T-cell (primary cell): ENCODE results near the gene EGLN2. TPM values are rescaled to one million over a fixed set of nuclear protein-coding genes. Genes with fewer than 3 reads are reported as not detected.
"Not testable (repeated sequence)": the region's sequence is repeated elsewhere in the genome, so short reads cannot be mapped to it uniquely, and the experiment has no call there.

Experiments
- ATAC-seq, 4 experiments: fragments of 200-7000 bp in 3 of 4; fragments of 150-1000 bp in 1 of 4; cut with Tn5 transposase; replicated peaks in 1 of 4; 1 replicate in 3 of 4; 2 replicates in 1 of 4; pipeline ENCODE4 v1.10.0; 2021; ENCODE audit warnings: moderate library complexity in 3 of 4, mild to moderate bottlenecking in 2 of 4, moderate number of reproducible peaks in 1 of 4
- CTCF ChIA-PET, 2 donors: fragments of 300-600 bp; sonication (Branson Sonifier 250); formaldehyde crosslinking; loops; one replicate each; lab custom pipeline; 2022; ENCODE audit warnings: antibody characterized with exemption in 2 of 2; lab: Charles Lee
- POLR2A ChIA-PET, 2 donors: fragments of 300-600 bp; sonication (Branson Sonifier 250); formaldehyde crosslinking; loops; one replicate each; lab custom pipeline; 2022; ENCODE audit warnings: antibody characterized with exemption in 2 of 2; lab: Charles Lee
- DNase-seq, 35 experiments: peaks; one replicate each; pipeline versions ENCODE4 v3.0.0 to v3.0.0-alpha.2; 2013 to 2023
- H3K27ac ChIP-seq: one replicate; pipeline ENCODE4 v1.5.1; 2013; ENCODE audit warnings: low read length
- H3K27me3 ChIP-seq, 2 experiments: replicated peaks in 1 of 2; 1 replicate in 1 of 2; 2 replicates in 1 of 2; pipeline versions ENCODE4 v1.6.1 to v1.7.0; 2013; ENCODE audit warnings: low read length in 1 of 2, mixed read lengths in 1 of 2; ENCODE audit not compliant: control insufficient read depth in 2 of 2, insufficient read depth in 2 of 2; ENCODE audit errors: extremely low read depth in 1 of 2
- H3K36me3 ChIP-seq, 2 donors: 1 replicate in 1 of 2; 2 replicates in 1 of 2; pipeline versions ENCODE4 v1.6.1 to v1.7.0; 2013; ENCODE audit warnings: low read length in 1 of 2; ENCODE audit not compliant: control insufficient read depth in 2 of 2, insufficient read depth in 1 of 2; ENCODE audit errors: extremely low read depth in 1 of 2
- H3K4me1 ChIP-seq, 2 experiments: 1 replicate in 1 of 2; 2 replicates in 1 of 2; pipeline versions ENCODE4 v1.6.1 to v1.7.0; 2013; ENCODE audit warnings: low read length in 2 of 2, mixed read lengths in 1 of 2; ENCODE audit not compliant: insufficient read depth in 2 of 2, control insufficient read depth in 1 of 2; ENCODE audit errors: extremely low read depth in 1 of 2
- H3K4me3 ChIP-seq, 2 donors: 1 replicate in 1 of 2; 2 replicates in 1 of 2; pipeline versions ENCODE4 v1.5.1 to v1.7.0; 2013; ENCODE audit warnings: mild to moderate bottlenecking in 2 of 2, low read length in 1 of 2, moderate library complexity in 1 of 2; ENCODE audit not compliant: control insufficient read depth in 1 of 2; ENCODE audit errors: extremely low read depth in 1 of 2
- H3K9me3 ChIP-seq: 2 replicates; pipeline ENCODE4 v1.7.0; 2013
- H3K27ac Mint-ChIP-seq, 2 donors: one replicate each; pipeline ENCODE4 v1.8.0; 2020 to 2021; ENCODE audit warnings: mild to moderate bottlenecking in 2 of 2, mixed read lengths in 2 of 2
- H3K27me3 Mint-ChIP-seq, 2 donors: one replicate each; pipeline ENCODE4 v1.8.0; 2021 to 2022; ENCODE audit warnings: mixed read lengths in 2 of 2
- H3K36me3 Mint-ChIP-seq: one replicate; pipeline ENCODE4 v1.8.0; 2021; ENCODE audit warnings: mixed read lengths
- H3K4me1 Mint-ChIP-seq, 3 donors: one replicate each; pipeline ENCODE4 v1.8.0; 2020 to 2022; ENCODE audit warnings: mixed read lengths in 3 of 3, mild to moderate bottlenecking in 1 of 3
- H3K4me3 Mint-ChIP-seq, 3 donors: one replicate each; pipeline ENCODE4 v1.8.0; 2020 to 2022; ENCODE audit warnings: mild to moderate bottlenecking in 3 of 3, mixed read lengths in 3 of 3, moderate library complexity in 3 of 3
- H3K9me3 Mint-ChIP-seq, 3 donors: one replicate each; pipeline ENCODE4 v1.8.0; 2020 to 2022; ENCODE audit warnings: mixed read lengths in 3 of 3
- WGBS: methylation state at CpG from one replicate; pipeline ENCODE4 v1.1.5; 2013; ENCODE audit warnings: missing lambda C conversion rate; ENCODE audit not compliant: insufficient coverage; 5-methylcytosine and 5-hydroxymethylcytosine counted together
- total RNA-seq, 35 experiments: library from RNA in 6 of 35; stranded (reverse) in 6 of 35; fragments of 120-200 nt in 1 of 35; gene quantifications; one replicate each; pipeline versions ENCODE4 v1.2.1 to v1.2.4 and lab custom pipeline; 2013 to 2026

EGLN2 gene
- total RNA-seq, 5 donors from 2014 or later (not counting 1 experiment from before 2014, with no cell fraction given) = 150 to 234 (median 224) TPM

DNA sequence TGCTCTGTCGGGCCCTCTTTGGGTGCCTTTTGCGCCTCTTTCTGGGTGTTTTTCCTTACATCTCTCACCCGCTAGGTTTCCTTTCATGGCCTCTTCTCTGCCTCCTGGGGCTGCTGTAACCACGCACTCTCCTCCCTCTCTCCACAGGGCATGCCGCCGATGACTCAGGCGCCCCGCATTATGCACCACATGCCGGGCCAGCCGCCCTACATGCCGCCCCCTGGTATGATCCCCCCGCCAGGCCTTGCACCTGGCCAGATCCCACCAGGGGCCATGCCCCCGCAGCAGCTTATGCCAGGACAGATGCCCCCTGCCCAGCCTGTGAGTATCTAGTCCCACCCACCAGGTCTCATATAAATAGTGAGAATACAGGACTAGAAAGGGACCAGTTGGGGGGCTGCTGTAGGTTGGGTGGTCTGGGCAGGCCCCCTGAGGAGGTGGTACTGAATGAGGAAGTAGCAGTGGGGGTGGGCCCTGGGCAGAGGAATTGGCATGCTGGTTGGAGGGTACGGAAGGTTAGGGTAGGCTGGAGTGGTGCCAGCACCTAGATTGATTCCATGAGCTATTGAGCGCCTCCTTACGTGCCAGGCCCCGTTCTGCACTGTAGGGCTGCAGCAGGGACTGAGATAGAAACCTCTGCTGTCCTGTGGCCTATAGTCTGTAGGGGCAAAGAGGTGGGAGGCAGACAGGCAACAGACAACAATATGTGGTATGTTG lies 36.1 kb upstream of the EGLN2 start:
- POLR2A ChIA-PET = interaction anchor here in 1 of 2 donors (0.5 kb wide), 1 partner anchor 30 kb away, joined by 5 read pairs; no protein-coding TSS in a partner anchor
- Mint-ChIP-seq H3K27ac (peak overlapping the region; percentile 48 to 55), H3K27me3 (no peaks in the 10 kb centered on the region), H3K9me3 (no peaks in the 10 kb centered on the region), H3K36me3 (peaks cover 62% of the 10 kb centered on the region), H3K4me3 (peak overlapping the region in 1 of 3 donors; percentile 25), H3K4me1 (peaks cover 37 to 55% (median 40%) of the 10 kb centered on the region in 3 donors)
- Histone ChIP-seq H3K4me3 (no peak overlapping the region), H3K36me3 (peaks cover 26 to 79% of the 10 kb centered on the region in 2 donors), H3K9me3 (no peaks in the 10 kb centered on the region), H3K27ac (peak overlapping the region; percentile 20), H3K4me1 (peaks cover 6 to 54% of the 10 kb centered on the region in 2 experiments), H3K27me3 (no peaks in the 10 kb centered on the region)
- ATAC-seq = no peak
- no peak for DNase-seq
- 71% methylated on average over 10 of the region's 17 CpGs for WGBS
- CTCF ChIA-PET = no interaction called here

DNA sequence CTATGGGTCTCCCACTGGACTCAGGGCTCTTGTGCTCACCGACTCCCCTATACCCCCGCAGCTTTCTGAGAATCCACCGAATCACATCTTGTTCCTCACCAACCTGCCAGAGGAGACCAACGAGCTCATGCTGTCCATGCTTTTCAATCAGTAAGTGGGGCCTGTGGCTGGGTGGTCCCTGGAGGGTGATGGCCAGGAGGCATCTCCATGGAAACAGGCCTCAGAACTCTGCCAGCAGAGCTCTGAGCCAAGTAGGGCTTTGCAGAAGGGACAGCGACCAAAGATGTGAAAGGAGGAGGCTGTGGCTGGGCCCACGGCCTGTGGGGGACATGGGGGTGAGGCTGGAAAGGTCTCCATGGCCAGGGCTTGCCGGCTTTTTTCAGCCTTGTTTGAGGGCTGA lies 35.5 kb upstream of the EGLN2 start:
- 95% methylated on average over 4 of the region's 7 CpGs for WGBS
- peaks cover 33 to 55% (median 35%) of the 10 kb centered on the region in 3 donors for H3K4me1 Mint-ChIP-seq
- Histone ChIP-seq H3K9me3 (no peaks in the 10 kb centered on the region), H3K27ac (no peak overlapping the region), H3K4me3 (no peak overlapping the region), H3K36me3 (peaks cover 23 to 74% of the 10 kb centered on the region in 2 donors), H3K27me3 (no peaks in the 10 kb centered on the region), H3K4me1 (peaks cover 6 to 54% of the 10 kb centered on the region in 2 experiments)
- CTCF ChIA-PET = no interaction called here
- POLR2A ChIA-PET = no interaction called here
- no peaks in the 10 kb centered on the region for H3K9me3 Mint-ChIP-seq
- H3K4me3 Mint-ChIP-seq = no peak overlapping the region
- peak overlapping the region; percentile 21 to 34 for H3K27ac Mint-ChIP-seq
- H3K27me3 Mint-ChIP-seq = no peaks in the 10 kb centered on the region
- no peak for ATAC-seq
- DNase-seq = no peak
- peaks cover 58% of the 10 kb centered on the region for H3K36me3 Mint-ChIP-seq

DNA sequence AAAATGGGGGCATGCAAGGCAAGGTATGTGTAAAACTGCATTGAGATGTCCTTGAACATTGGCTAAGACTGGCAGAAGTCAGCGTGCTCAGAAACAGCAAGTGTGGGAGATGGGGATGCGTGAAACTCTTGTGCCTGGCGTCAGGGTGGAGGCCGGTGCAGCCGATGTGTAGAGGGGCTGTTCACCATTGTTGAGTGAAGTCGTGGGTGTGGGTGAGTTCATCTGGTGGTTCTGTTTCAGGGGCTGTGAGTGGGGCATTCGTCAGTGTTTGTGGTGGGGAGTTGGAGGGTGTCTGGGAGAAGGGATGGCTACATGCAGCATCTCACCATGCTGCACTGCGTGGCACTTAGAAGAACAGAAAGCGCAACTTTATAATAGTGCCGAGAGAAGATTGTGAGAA lies 35.0 kb upstream of the EGLN2 start:
- Histone ChIP-seq H3K36me3 (peaks cover 22 to 70% of the 10 kb centered on the region in 2 donors), H3K4me1 (peaks cover 6 to 54% of the 10 kb centered on the region in 2 experiments), H3K9me3 (no peaks in the 10 kb centered on the region), H3K27ac (no peak overlapping the region), H3K27me3 (no peaks in the 10 kb centered on the region), H3K4me3 (no peak overlapping the region)
- no peaks in the 10 kb centered on the region for H3K9me3 Mint-ChIP-seq
- no peak overlapping the region for H3K4me3 Mint-ChIP-seq
- H3K4me1 Mint-ChIP-seq = peaks cover 33 to 55% (median 37%) of the 10 kb centered on the region in 3 donors
- DNase-seq = no peak
- no peaks in the 10 kb centered on the region for H3K27me3 Mint-ChIP-seq
- ChIA-PET POLR2A (no interaction called here), CTCF (no interaction called here)
- no peak for ATAC-seq
- H3K27ac Mint-ChIP-seq = peak overlapping the region; percentile 21 to 42
- peaks cover 58% of the 10 kb centered on the region for H3K36me3 Mint-ChIP-seq
- WGBS = 71% methylated on average over 6 of the region's 10 CpGs

- not testable (repeated sequence) for ATAC-seq, H3K27me3 ChIP-seq, H3K4me3 ChIP-seq, H3K27ac ChIP-seq, H3K9me3 Mint-ChIP-seq, H3K27ac Mint-ChIP-seq, DNase-seq, H3K4me3 Mint-ChIP-seq, H3K9me3 ChIP-seq, H3K27me3 Mint-ChIP-seq
- POLR2A ChIA-PET = interaction anchor here in 1 of 2 donors (0.7 kb wide), 1 partner anchor 68 kb away, joined by 4 read pairs; no protein-coding TSS in a partner anchor
- peaks cover 6 to 60% of the 10 kb centered on the region in 2 experiments for H3K4me1 ChIP-seq
- H3K36me3 ChIP-seq = peaks cover 19 to 47% of the 10 kb centered on the region in 2 donors
- 98% methylated on average over 9 of the region's 13 CpGs for WGBS
- CTCF ChIA-PET = interaction anchor here in 1 of 2 donors (0.8 kb wide), 1 partner anchor 11 kb away, joined by 3 read pairs; no protein-coding TSS in a partner anchor
- Mint-ChIP-seq H3K4me1 (peaks cover 42 to 51% (median 50%) of the 10 kb centered on the region in 3 donors), H3K36me3 (peaks cover 58% of the 10 kb centered on the region)
Measured at GRCh38 chr19:40766385-40766784, 32.6 kb upstream of the EGLN2 start.

GRCh38 chr19:40768869-40769268 lies 30.1 kb upstream of the EGLN2 start:
- peaks cover 3 to 25% of the 10 kb centered on the region in 2 donors for H3K36me3 ChIP-seq
- H3K4me3 Mint-ChIP-seq = no peak overlapping the region
- H3K36me3 Mint-ChIP-seq = peaks cover 35% of the 10 kb centered on the region
- H3K27ac Mint-ChIP-seq = peak overlapping the region in 1 of 2 donors; percentile 19
- peaks cover 31 to 36% (median 34%) of the 10 kb centered on the region in 3 donors for H3K4me1 Mint-ChIP-seq
- CTCF ChIA-PET = interaction anchor here in 1 of 2 donors (0.6 kb wide), 1 partner anchor 360 kb away, joined by 3 read pairs; no protein-coding TSS in a partner anchor
- no peak for DNase-seq
- H3K9me3 ChIP-seq = no peaks in the 10 kb centered on the region
- no peaks in the 10 kb centered on the region for H3K27me3 Mint-ChIP-seq
- 80% methylated on average over 1 of the region's 5 CpGs for WGBS
- H3K27me3 ChIP-seq = no peaks in the 10 kb centered on the region
- H3K9me3 Mint-ChIP-seq = peaks cover 0 to 3% (median 0%) of the 10 kb centered on the region in 3 donors
- POLR2A ChIA-PET = no interaction called here
- no peak overlapping the region for H3K27ac ChIP-seq
- H3K4me1 ChIP-seq = peaks cover 6 to 35% of the 10 kb centered on the region in 2 experiments
- no peak overlapping the region for H3K4me3 ChIP-seq
- ATAC-seq = no peak

GRCh38 chr19:40771101-40771862 lies 27.7 kb upstream of the EGLN2 start:
- H3K36me3 ChIP-seq, H3K4me3 ChIP-seq, H3K27me3 Mint-ChIP-seq, H3K9me3 ChIP-seq, H3K27ac ChIP-seq, POLR2A ChIA-PET, H3K9me3 Mint-ChIP-seq, H3K27me3 ChIP-seq, H3K4me3 Mint-ChIP-seq: not testable (repeated sequence)
- CTCF ChIA-PET = interaction anchor here in 1 of 2 donors (0.9 kb wide), 1 partner anchor 17 kb away, joined by 3 read pairs; no protein-coding TSS in a partner anchor
- H3K4me1 ChIP-seq = peaks cover 0 to 13% of the 10 kb centered on the region in 2 experiments
- DNase-seq (peak in 1 of 35 experiments; percentile 22), ATAC-seq (peak in 3 of 4 experiments; percentile 36 to 54 (median 48))
- Mint-ChIP-seq H3K36me3 (peaks cover 16% of the 10 kb centered on the region), H3K4me1 (peaks cover 10 to 21% (median 16%) of the 10 kb centered on the region in 3 donors), H3K27ac (peak overlapping the region; percentile 19 to 73)
- 89% methylated on average over 6 of the region's 10 CpGs for WGBS
